ENCODE data around the gene PCDHGA3. TPM values are rescaled to one million over a fixed set of nuclear protein-coding genes. Genes with fewer than 3 reads are reported as not detected.
"Not testable (repeated sequence)": the region's sequence is repeated elsewhere in the genome, so short reads cannot be mapped to it uniquely, and the experiment has no call there.

The PCDHGA3 gene
- total RNA-seq, 3 donors from 2014 or later = 0.24 to 2.2 (median 0.43) TPM

DNA sequence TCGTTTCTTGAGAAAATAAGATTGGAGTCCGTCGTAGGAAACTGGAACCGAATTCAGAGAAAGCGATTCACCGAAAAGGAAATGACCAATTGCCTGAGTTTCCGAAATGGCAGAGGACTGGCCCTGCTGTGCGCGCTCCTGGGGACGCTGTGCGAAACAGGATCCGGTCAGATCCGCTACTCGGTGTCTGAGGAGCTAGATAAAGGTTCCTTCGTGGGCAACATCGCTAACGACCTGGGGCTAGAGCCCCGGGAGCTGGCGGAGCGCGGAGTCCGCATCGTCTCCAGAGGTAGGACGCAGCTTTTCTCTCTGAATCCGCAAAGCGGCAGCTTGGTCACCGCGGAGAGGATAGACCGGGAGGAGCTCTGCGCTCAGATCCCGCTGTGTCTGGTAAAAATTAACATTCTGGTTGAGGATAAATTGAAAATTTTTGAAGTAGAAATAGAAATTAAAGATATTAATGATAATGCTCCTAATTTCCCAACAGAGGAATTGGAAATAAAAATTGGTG, 379 bp downstream of the PCDHGA3 start:
- ATAC-seq (no peak), DNase-seq (no peak)
- TF ChIP-seq CTCF (IDR thresholded peaks at IDR 0.05) = no peak
- H3K4me3 ChIP-seq = no peak overlapping the region
- intact Hi-C loops (cut with DNase I, micrococcal nuclease) = no loop called here
- H3K36me3 ChIP-seq (ENCODE audit: low read depth) = no peaks in the 10 kb centered on the region
- peaks cover 80% of the 10 kb centered on the region for H3K9me3 ChIP-seq
- H3K4me1 ChIP-seq (ENCODE audit: low read depth) = no peaks in the 10 kb centered on the region

- Histone ChIP-seq H3K4me3 (no peak overlapping the region), H3K36me3 (ENCODE audit: low read depth) (no peaks in the 10 kb centered on the region), H3K9me3 (peaks cover 74% of the 10 kb centered on the region), H3K4me1 (ENCODE audit: low read depth) (no peaks in the 10 kb centered on the region)
- intact Hi-C loops (cut with DNase I, micrococcal nuclease) = no loop called here
- DNase-seq (no peak), ATAC-seq (no peak)
- no peak for TF ChIP-seq CTCF (IDR thresholded peaks at IDR 0.05)
Measured at GRCh38 chr5:141345327-141345726, 1.7 kb downstream of the PCDHGA3 start.

DNA sequence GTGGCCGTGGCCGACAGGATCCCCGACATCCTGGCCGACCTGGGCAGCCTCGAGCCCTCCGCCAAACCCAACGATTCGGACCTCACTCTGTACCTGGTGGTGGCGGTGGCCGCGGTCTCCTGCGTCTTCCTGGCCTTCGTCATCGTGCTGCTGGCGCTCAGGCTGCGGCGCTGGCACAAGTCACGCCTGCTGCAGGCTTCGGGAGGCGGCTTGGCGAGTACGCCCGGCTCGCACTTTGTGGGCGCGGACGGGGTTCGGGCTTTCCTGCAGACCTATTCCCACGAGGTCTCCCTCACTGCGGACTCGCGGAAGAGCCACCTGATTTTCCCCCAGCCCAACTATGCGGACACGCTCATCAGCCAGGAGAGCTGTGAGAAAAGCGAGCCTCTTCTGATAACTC, 2.4 kb downstream of the PCDHGA3 start:
- intact Hi-C loops (cut with DNase I, micrococcal nuclease); H3K4me3 ChIP-seq; H3K4me1 ChIP-seq (ENCODE audit: low read depth); ATAC-seq; DNase-seq; H3K36me3 ChIP-seq (ENCODE audit: low read depth): not testable (repeated sequence)
- peaks cover 70% of the 10 kb centered on the region for H3K9me3 ChIP-seq

DNA sequence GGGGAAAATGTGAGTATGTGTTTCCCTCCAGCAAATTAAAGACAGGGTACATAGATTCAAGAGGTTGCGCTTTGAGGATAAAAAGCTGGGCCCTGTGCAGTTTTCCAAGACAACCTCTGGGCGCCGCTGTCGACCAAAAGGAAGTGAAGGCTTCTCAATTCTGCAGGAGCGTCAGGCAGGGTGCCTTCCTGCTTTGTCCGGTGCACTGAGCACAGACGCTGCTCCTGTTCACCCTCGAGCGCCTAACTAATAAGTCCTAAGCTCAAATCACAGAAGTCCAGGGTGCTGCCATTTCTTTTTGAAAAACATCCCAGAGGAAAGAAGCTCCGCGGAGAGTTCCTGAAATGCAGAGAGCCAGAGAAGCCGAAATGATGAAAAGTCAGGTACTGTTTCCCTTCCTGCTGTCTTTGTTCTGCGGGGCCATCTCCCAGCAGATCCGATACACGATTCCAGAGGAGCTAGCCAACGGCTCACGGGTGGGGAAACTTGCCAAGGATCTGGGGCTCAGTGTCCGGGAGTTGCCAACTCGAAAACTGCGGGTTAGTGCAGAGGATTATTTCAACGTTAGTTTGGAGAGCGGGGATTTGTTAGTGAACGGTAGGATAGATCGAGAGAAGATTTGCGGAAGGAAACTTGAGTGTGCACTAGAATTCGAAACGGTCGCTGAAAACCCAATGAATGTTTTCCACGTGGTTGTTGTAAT, 6.4 kb downstream of the PCDHGA3 start, which contains the start of gene PCDHGB1:
Gene PCDHGB1 (plus strand): TSS at position 183 of the 703 bp plus-strand sequence. CDS start 162 bp downstream, at position 345.
- Histone ChIP-seq H3K4me1 (ENCODE audit: low read depth) (no peaks in the 10 kb centered on the region), H3K4me3 (no peak within 1 kb of the TSS), H3K9me3 (peaks cover 50% of the 10 kb centered on the region), H3K36me3 (ENCODE audit: low read depth) (no peaks in the 10 kb centered on the region)
- no peak for TF ChIP-seq CTCF (IDR thresholded peaks at IDR 0.05)
- DNase-seq = peak in 2 of 3 donors; percentile 27 to 42
- intact Hi-C loops (cut with DNase I, micrococcal nuclease) = no loop called here
- peak; percentile 50 for ATAC-seq

DNA sequence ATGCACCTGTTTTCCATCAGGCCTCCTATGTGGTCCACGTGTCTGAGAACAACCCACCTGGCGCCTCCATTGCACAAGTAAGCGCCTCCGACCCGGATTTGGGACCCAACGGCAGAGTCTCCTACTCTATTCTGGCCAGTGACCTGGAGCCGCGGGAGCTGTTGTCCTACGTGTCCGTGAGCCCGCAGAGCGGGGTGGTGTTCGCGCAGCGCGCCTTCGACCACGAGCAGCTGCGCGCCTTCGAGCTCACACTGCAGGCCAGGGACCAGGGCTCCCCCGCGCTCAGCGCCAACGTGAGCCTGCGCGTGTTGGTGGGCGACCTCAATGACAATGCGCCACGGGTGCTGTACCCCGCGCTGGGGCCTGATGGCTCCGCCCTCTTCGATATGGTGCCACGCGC, 8.0 kb downstream of the PCDHGA3 start:
- TF ChIP-seq CTCF (IDR thresholded peaks at IDR 0.05) = no peak
- ATAC-seq (no peak), DNase-seq (no peak)
- no peak overlapping the region for H3K4me3 ChIP-seq
- no peaks in the 10 kb centered on the region for H3K4me1 ChIP-seq (ENCODE audit: low read depth)
- peaks cover 46% of the 10 kb centered on the region for H3K9me3 ChIP-seq
- intact Hi-C loops (cut with DNase I, micrococcal nuclease) = no loop called here
- no peaks in the 10 kb centered on the region for H3K36me3 ChIP-seq (ENCODE audit: low read depth)

DNA sequence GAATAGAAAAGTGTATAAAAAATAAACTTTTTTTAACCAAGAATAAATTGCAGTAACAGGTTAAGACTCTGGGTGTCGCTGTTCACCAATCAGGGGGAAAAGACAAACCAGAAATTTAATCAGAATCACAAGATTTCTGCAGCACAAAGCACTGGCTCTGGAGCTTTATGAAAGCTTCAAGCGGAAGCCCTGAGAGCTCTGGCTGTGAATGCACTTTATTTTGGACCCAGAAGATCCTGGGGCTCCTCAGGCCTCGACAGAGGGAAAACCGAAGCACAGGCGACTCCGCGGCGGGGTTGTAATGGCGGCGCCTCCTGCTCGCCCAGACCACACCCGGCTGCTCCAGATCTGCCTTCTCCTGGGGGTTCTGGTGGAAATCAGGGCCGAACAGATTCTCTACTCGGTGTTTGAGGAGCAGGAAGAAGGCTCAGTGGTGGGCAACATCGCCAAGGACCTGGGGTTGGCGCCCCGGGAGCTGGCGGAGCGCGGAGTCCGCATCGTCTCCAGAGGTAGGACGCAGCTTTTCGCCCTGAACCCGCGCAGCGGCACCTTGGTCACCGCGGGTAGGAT, 11.4 kb downstream of the PCDHGA3 start, which contains the start of gene PCDHGA4:
Gene PCDHGA4 (plus strand): TSS at position 122 of the 570 bp plus-strand sequence. CDS start 87 bp downstream, at position 209.
- H3K36me3 ChIP-seq (ENCODE audit: low read depth) = no peaks in the 10 kb centered on the region
- ATAC-seq = no peak
- no peak for DNase-seq
- intact Hi-C loops (cut with DNase I, micrococcal nuclease) = no loop called here
- peaks cover 41% of the 10 kb centered on the region for H3K9me3 ChIP-seq
- no peak within 1 kb of the TSS for H3K4me3 ChIP-seq
- H3K4me1 ChIP-seq (ENCODE audit: low read depth) = no peaks in the 10 kb centered on the region
- TF ChIP-seq CTCF (IDR thresholded peaks at IDR 0.05) = no peak
